WERI-Rb-1 (cell line): ENCODE data around the gene SDK2.

Source experiments
- DNase-seq: peaks from one replicate; pipeline ENCODE4 v3.0.0-alpha.2; 2020
- H3K27ac ChIP-seq: fragments of 250-450 bp; sonication (Bioruptor Pico); 2 replicates; pipeline ENCODE4 v1.5.1; 2020; ENCODE audit warnings: mild to moderate bottlenecking, moderate library complexity
- H3K27me3 ChIP-seq: fragments of 250-450 bp; sonication (Bioruptor Pico); 2 replicates; pipeline ENCODE4 v1.5.1; 2021; ENCODE audit warnings: mild to moderate bottlenecking, low read depth, moderate library complexity; ENCODE audit not compliant: insufficient read depth, severe bottlenecking
- H3K36me3 ChIP-seq: fragments of 250-450 bp; sonication (Bioruptor Pico); 2 replicates; pipeline ENCODE4 v1.5.1; 2020; ENCODE audit warnings: mild to moderate bottlenecking, moderate library complexity
- H3K4me3 ChIP-seq: 2 replicates; pipeline ENCODE4 v1.5.1; 2011; ENCODE audit warnings: low read depth, mild to moderate bottlenecking, control low read depth, low read length
- H3K9me3 ChIP-seq: fragments of 250-450 bp; sonication (Bioruptor Pico); 2 replicates; pipeline ENCODE4 v1.5.1; 2021; ENCODE audit warnings: mild to moderate bottlenecking, moderate library complexity; ENCODE audit not compliant: severe bottlenecking
- CTCF ChIP-seq: IDR thresholded peaks from 2 replicates; pipeline ENCODE4 v1.5.1; 2011; ENCODE audit warnings: low read depth, mild to moderate bottlenecking, control low read depth, inconsistent platforms, low read length

Gene SDK2

GRCh38 chr17:73359987-73360410, 284.2 kb downstream of the SDK2 start:
- Histone ChIP-seq H3K9me3 (no peaks in the 10 kb centered on the region), H3K4me3 (no peak overlapping the region), H3K27me3 (no peaks in the 10 kb centered on the region), H3K27ac (no peak overlapping the region), H3K36me3 (peaks cover 30% of the 10 kb centered on the region)
- peak; percentile 64 for DNase-seq
- TF ChIP-seq CTCF, result peak; percentile 23; the same call in 1 of the 2 replicates

GRCh38 chr17:73359352-73359751, 284.9 kb downstream of the SDK2 start:
- Histone ChIP-seq H3K27me3 (no peaks in the 10 kb centered on the region), H3K4me3 (no peak overlapping the region), H3K9me3 (no peaks in the 10 kb centered on the region), H3K27ac (no peak overlapping the region), H3K36me3 (peaks cover 27% of the 10 kb centered on the region)
- TF ChIP-seq CTCF, result no peak
- no peak for DNase-seq

- Histone ChIP-seq H3K27me3 (no peaks in the 10 kb centered on the region), H3K27ac (no peak overlapping the region), H3K36me3 (peaks cover 34% of the 10 kb centered on the region), H3K4me3 (no peak overlapping the region), H3K9me3 (no peaks in the 10 kb centered on the region)
- no peak for TF ChIP-seq CTCF
- DNase-seq, result no peak
These were observed 285.6 kb downstream of the SDK2 start for GRCh38 chr17:73358668-73359067.

- H3K9me3 ChIP-seq, result no peaks in the 10 kb centered on the region
- DNase-seq, result no peak
- peaks cover 27% of the 10 kb centered on the region for H3K36me3 ChIP-seq
- H3K27me3 ChIP-seq, result no peaks in the 10 kb centered on the region
- no peak overlapping the region for H3K4me3 ChIP-seq
- H3K27ac ChIP-seq, result no peak overlapping the region
- TF ChIP-seq CTCF, result no peak
These were observed 286.3 kb downstream of the SDK2 start for GRCh38 chr17:73357981-73358380.

- peaks cover 28% of the 10 kb centered on the region for H3K36me3 ChIP-seq
- DNase-seq, result no peak
- no peaks in the 10 kb centered on the region for H3K9me3 ChIP-seq
- H3K27ac ChIP-seq, result no peak overlapping the region
- H3K4me3 ChIP-seq, result no peak overlapping the region
- TF ChIP-seq CTCF, result no peak
- no peaks in the 10 kb centered on the region for H3K27me3 ChIP-seq
These were observed 286.9 kb downstream of the SDK2 start for GRCh38 chr17:73357318-73357717.

GRCh38 chr17:73356561-73357170, 287.6 kb downstream of the SDK2 start:
- TF ChIP-seq CTCF, result no peak
- Histone ChIP-seq H3K9me3 (no peaks in the 10 kb centered on the region), H3K36me3 (peaks cover 31% of the 10 kb centered on the region), H3K27ac (no peak overlapping the region), H3K27me3 (no peaks in the 10 kb centered on the region), H3K4me3 (no peak overlapping the region)
- no peak for DNase-seq
